Common myeloid progenitor, CD34-positive (primary cell): ENCODE data around the gene ACADS.
"Not testable (repeated sequence)": the region's sequence is repeated elsewhere in the genome, so short reads cannot be mapped to it uniquely, and the experiment has no call there.

Experiments used
- CTCF ChIA-PET: fragments of 350-600 bp; sonication (Branson Sonifier 250); formaldehyde crosslinking; loops from one replicate; lab custom pipeline; 2021; ENCODE audit warnings: antibody characterized with exemption; lab: Charles Lee
- POLR2A ChIA-PET: fragments of 350-600 bp; sonication (Branson Sonifier 250); formaldehyde crosslinking; loops from one replicate; lab custom pipeline; 2021; ENCODE audit warnings: antibody characterized with exemption; lab: Charles Lee
- DNase-seq, 3 donors: peaks; one replicate each; pipeline versions ENCODE4 v3.0.0 to v3.0.0-alpha.2; 2013
- H3K27ac ChIP-seq, 2 experiments: 1 replicate in 1 of 2; 2 replicates in 1 of 2; pipeline ENCODE4 v1.7.0; 2013; ENCODE audit warnings: inconsistent platforms in 2 of 2, low read length in 2 of 2, mild to moderate bottlenecking in 2 of 2, low read depth in 1 of 2, moderate library complexity in 1 of 2; ENCODE audit not compliant: severe bottlenecking in 2 of 2, insufficient read depth in 1 of 2, poor library complexity in 1 of 2
- H3K27me3 ChIP-seq, 5 experiments: replicated peaks in 2 of 5; 1 replicate in 3 of 5; 2 replicates in 2 of 5; pipeline versions ENCODE4 v1.6.1 to v1.7.0; 2013; ENCODE audit warnings: low read length in 4 of 5, mild to moderate bottlenecking in 2 of 5, moderate library complexity in 2 of 5, inconsistent platforms in 1 of 5; ENCODE audit not compliant: insufficient read depth in 5 of 5, control insufficient read depth in 4 of 5
- H3K36me3 ChIP-seq, 4 experiments: 1 replicate in 2 of 4; 2 replicates in 2 of 4; pipeline versions ENCODE4 v1.6.1 to v1.7.0; 2013; ENCODE audit warnings: low read length in 3 of 4, control low read depth in 1 of 4, mild to moderate bottlenecking in 1 of 4; ENCODE audit not compliant: control insufficient read depth in 4 of 4, insufficient read depth in 4 of 4
- H3K4me1 ChIP-seq, 4 experiments: 1 replicate in 3 of 4; 2 replicates in 1 of 4; pipeline versions ENCODE4 v1.6.1 to v1.7.1; 2013; ENCODE audit warnings: low read length in 3 of 4, mild to moderate bottlenecking in 3 of 4, control low read depth in 1 of 4, inconsistent platforms in 1 of 4, moderate library complexity in 1 of 4; ENCODE audit not compliant: control insufficient read depth in 4 of 4, insufficient read depth in 4 of 4; ENCODE audit errors: control extremely low read depth in 1 of 4
- H3K4me3 ChIP-seq, 7 experiments: 1 replicate in 4 of 7; 2 replicates in 3 of 7; pipeline versions ENCODE4 v1.5.1 to v1.7.0; 2013; ENCODE audit warnings: mild to moderate bottlenecking in 7 of 7, low read length in 6 of 7, moderate library complexity in 6 of 7, inconsistent platforms in 2 of 7, low read depth in 2 of 7, control low read depth in 1 of 7; ENCODE audit not compliant: insufficient read depth in 4 of 7, control insufficient read depth in 1 of 7; ENCODE audit errors: extremely low read depth in 1 of 7
- H3K9me3 ChIP-seq, 5 experiments: 1 replicate in 4 of 5; 2 replicates in 1 of 5; pipeline versions ENCODE4 v1.6.1 to v1.7.1; 2013; ENCODE audit warnings: low read length in 4 of 5, mild to moderate bottlenecking in 2 of 5, inconsistent platforms in 1 of 5, low read depth in 1 of 5, moderate library complexity in 1 of 5; ENCODE audit not compliant: control insufficient read depth in 4 of 5, insufficient read depth in 2 of 5; ENCODE audit errors: control extremely low read depth in 1 of 5
- WGBS: methylation state at CpG from one replicate; pipeline ENCODE4 v1.1.5; 2013; ENCODE audit not compliant: insufficient coverage; 5-methylcytosine and 5-hydroxymethylcytosine counted together

ACADS gene

GRCh38 chr12:120722784-120723183, 2.8 kb upstream of the ACADS start:
- Histone ChIP-seq H3K27ac (no peak overlapping the region), H3K4me3 (peak overlapping the region in 1 of 7 experiments; percentile 52), H3K27me3 (no peaks in the 10 kb centered on the region), H3K36me3 (peaks cover 7 to 58% (median 18%) of the 10 kb centered on the region in 4 experiments), H3K4me1 (peaks cover 36 to 81% (median 64%) of the 10 kb centered on the region in 4 experiments), H3K9me3 (no peaks in the 10 kb centered on the region)
- no peak for DNase-seq
- ChIA-PET POLR2A (no interaction called here), CTCF (interaction anchor here (1.1 to 10.2 kb wide), 3 partner anchors 12 to 76 kb away, joined by 4 to 82 read pairs (median 18); partner anchors contain the start of gene UNC119B)
- WGBS, result 100% methylated on average over 1 of the region's 2 CpGs

GRCh38 chr12:120724720-120725119, 906 bp upstream of the ACADS start:
- CTCF ChIA-PET, result interaction anchor here (0.6 to 1.1 kb wide), 2 partner anchors 15 to 99 kb away, joined by 3 read pairs; no protein-coding TSS in a partner anchor
- Histone ChIP-seq H3K27me3 (no peaks in the 10 kb centered on the region), H3K4me1 (peaks cover 26 to 63% (median 49%) of the 10 kb centered on the region in 4 experiments), H3K9me3 (no peaks in the 10 kb centered on the region), H3K4me3 (peak overlapping the region in 2 of 7 experiments; percentile 78 to 85), H3K27ac (no peak overlapping the region), H3K36me3 (peaks cover 8 to 43% (median 18%) of the 10 kb centered on the region in 4 experiments)
- no peak for DNase-seq
- POLR2A ChIA-PET, result interaction anchor here (0.6 kb wide), 1 partner anchor 23 kb away, joined by 4 read pairs; no protein-coding TSS in a partner anchor
- WGBS, result 84% methylated on average over 5 of the region's 5 CpGs

- no peak overlapping the region for H3K27ac ChIP-seq
- CTCF ChIA-PET, result interaction anchor here (0.6 to 1.1 kb wide), 2 partner anchors 16 to 99 kb away, joined by 3 read pairs; no protein-coding TSS in a partner anchor
- H3K4me3 ChIP-seq, result peak overlapping the region in 6 of 7 experiments; percentile 63 to 85 (median 74)
- DNase-seq, result no peak
- peaks cover 8 to 40% (median 21%) of the 10 kb centered on the region in 4 experiments for H3K36me3 ChIP-seq
- WGBS, result 46% methylated on average over 13 of the region's 14 CpGs
- POLR2A ChIA-PET, result interaction anchor here (0.5 to 0.6 kb wide), 2 partner anchors 23 to 105 kb away, joined by 3 to 4 read pairs; no protein-coding TSS in a partner anchor
- no peaks in the 10 kb centered on the region for H3K27me3 ChIP-seq
- no peaks in the 10 kb centered on the region for H3K9me3 ChIP-seq
- peaks cover 22 to 58% (median 45%) of the 10 kb centered on the region in 4 experiments for H3K4me1 ChIP-seq
Observed at GRCh38 chr12:120725151-120725658, 421 bp upstream of the ACADS start.

- peak overlapping the region in 6 of 7 experiments; percentile 63 to 85 (median 74) for H3K4me3 ChIP-seq
- 89% methylated on average over 9 of the region's 9 CpGs for WGBS
Observed at GRCh38 chr12:120726510-120726793, 826 bp downstream of the ACADS start.

GRCh38 chr12:120726961-120727360, 1.3 kb downstream of the ACADS start:
- ChIA-PET POLR2A (no interaction called here), CTCF (interaction anchor here (1.2 kb wide), 1 partner anchor 53 kb away, joined by 4 read pairs; no protein-coding TSS in a partner anchor)
- Histone ChIP-seq H3K4me1 (peaks cover 12 to 41% (median 27%) of the 10 kb centered on the region in 4 experiments), H3K27me3 (no peaks in the 10 kb centered on the region), H3K9me3 (no peaks in the 10 kb centered on the region), H3K4me3 (peak overlapping the region in 1 of 7 experiments; percentile 15), H3K36me3 (peaks cover 6 to 31% (median 25%) of the 10 kb centered on the region in 4 experiments), H3K27ac (no peak overlapping the region)
- no peak for DNase-seq
- 99% methylated on average over 7 of the region's 9 CpGs for WGBS

More at GRCh38 chr12:120726510-120726793, 826 bp downstream of the ACADS start:
- no peak overlapping the region for H3K27ac ChIP-seq
- DNase-seq, result no peak
- ChIA-PET CTCF (no interaction called here), POLR2A (no interaction called here)
- H3K27me3 ChIP-seq, result no peaks in the 10 kb centered on the region
- H3K4me1 ChIP-seq, result peaks cover 15 to 46% (median 32%) of the 10 kb centered on the region in 4 experiments
- no peaks in the 10 kb centered on the region for H3K9me3 ChIP-seq
- H3K36me3 ChIP-seq, result peaks cover 6 to 34% (median 27%) of the 10 kb centered on the region in 4 experiments

GRCh38 chr12:120732198-120732597, 6.6 kb downstream of the ACADS start:
- CTCF ChIA-PET, result interaction anchor here (0.7 kb wide), 1 partner anchor 288 kb away, joined by 3 read pairs; no protein-coding TSS in a partner anchor
- H3K4me3 ChIP-seq, H3K4me1 ChIP-seq, H3K27me3 ChIP-seq, DNase-seq, POLR2A ChIA-PET, H3K27ac ChIP-seq, H3K9me3 ChIP-seq: not testable (repeated sequence)
- H3K36me3 ChIP-seq, result peaks cover under 1 to 34% (median 14%) of the 10 kb centered on the region in 4 experiments
- 99% methylated on average over 21 of the region's 35 CpGs for WGBS

- CTCF ChIA-PET, result no interaction called here
- H3K36me3 ChIP-seq, result peaks cover 0 to 40% (median 15%) of the 10 kb centered on the region in 4 experiments
- no peak for DNase-seq
- H3K27me3 ChIP-seq, result no peaks in the 10 kb centered on the region
- no peak overlapping the region for H3K4me3 ChIP-seq
- POLR2A ChIA-PET, result interaction anchor here (0.6 kb wide), 1 partner anchor 54 kb away, joined by 3 read pairs; no protein-coding TSS in a partner anchor
- H3K9me3 ChIP-seq, result no peaks in the 10 kb centered on the region
- no peaks in the 10 kb centered on the region for H3K4me1 ChIP-seq
- WGBS, result 97% methylated on average over 3 of the region's 3 CpGs
- H3K27ac ChIP-seq, result no peak overlapping the region
Observed at GRCh38 chr12:120733574-120733973, 7.9 kb downstream of the ACADS start.
